Right lobe of liver (tissue), 4 donors: Measurements from ENCODE around the gene SLC26A11.

Experiments used
- CTCF ChIP-seq, 4 donors: fragments of 200-600 bp in 3 of 4; fragments of 450-650 bp in 1 of 4; IDR thresholded peaks; one replicate each; pipeline versions ENCODE4 v1.5.1 to v1.8.0; 2016 to 2022; ENCODE audit warnings: antibody characterized with exemption in 4 of 4, mild to moderate bottlenecking in 2 of 4
- POLR2A ChIP-seq: fragments of 450-650 bp; IDR thresholded peaks from one replicate; pipeline ENCODE4 v1.6.1; 2017; ENCODE audit warnings: antibody characterized with exemption, mild to moderate bottlenecking
- donor health status: DM: no; HTN: no; CAD: no.
- donor health status: DM: no; HTN: no; CAD: no.
- donor health status: DM: no; HTN: yes; CAD: no.

- TF ChIP-seq CTCF (IDR thresholded peaks at IDR 0.05) (no peak), POLR2A (no peak)
Measured at GRCh38 chr17:80177986-80178595, 42.1 kb upstream of the SLC26A11 start.
